RPMI8226 (cell line): Measurements from ENCODE around the gene RFXANK.

ENCODE experiments used
- DNase-seq: peaks from one replicate; pipeline ENCODE4 v3.0.0-alpha.2; 2015

Gene RFXANK

DNA sequence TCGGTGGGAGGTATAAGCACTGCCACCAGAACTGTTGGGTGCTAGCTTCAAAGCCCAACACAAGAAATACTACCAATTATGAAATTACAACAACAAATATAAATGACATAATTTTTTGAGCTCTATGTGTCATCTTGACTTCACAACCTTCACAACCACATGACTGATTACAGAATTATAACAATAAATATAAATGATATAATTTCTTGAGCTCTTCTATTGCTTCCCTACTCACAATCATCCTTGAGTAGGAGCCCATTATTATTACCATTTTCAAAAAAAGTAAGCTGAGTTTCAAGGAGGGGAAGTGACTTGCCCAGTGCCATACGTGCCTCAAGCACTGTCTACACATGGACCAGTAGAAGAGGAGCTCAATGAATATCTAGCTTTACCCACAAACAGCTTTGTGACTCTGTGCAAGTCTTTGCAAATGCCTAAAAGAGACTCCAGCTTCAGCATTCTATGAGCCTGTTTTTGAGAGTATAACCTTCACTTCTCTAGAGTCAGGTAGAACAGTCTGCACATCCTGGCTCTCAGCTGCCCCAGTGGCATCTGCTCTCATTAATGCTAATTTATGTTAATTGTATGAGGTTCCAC, 42.3 kb downstream of the RFXANK start:
- no peak for DNase-seq

DNA sequence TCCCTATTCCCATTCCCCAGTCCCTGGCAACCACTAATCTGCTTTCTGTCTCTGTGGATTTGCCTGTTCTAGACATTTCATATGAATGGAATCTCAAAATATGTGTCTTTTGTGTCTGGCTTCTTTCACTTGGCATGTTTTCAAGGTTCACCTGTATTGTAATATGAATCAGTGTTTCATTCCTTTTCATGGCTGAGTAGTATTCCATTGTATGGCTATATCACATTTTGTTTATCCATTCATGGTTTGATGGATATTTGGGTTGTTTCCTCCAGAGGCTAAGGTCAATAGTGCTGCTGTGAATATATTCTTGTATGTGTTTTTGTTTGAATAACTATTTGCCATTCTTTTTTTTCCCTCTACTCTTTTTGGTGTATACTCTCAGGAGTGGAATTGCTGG, 44.1 kb downstream of the RFXANK start:
- DNase-seq: no peak

DNA sequence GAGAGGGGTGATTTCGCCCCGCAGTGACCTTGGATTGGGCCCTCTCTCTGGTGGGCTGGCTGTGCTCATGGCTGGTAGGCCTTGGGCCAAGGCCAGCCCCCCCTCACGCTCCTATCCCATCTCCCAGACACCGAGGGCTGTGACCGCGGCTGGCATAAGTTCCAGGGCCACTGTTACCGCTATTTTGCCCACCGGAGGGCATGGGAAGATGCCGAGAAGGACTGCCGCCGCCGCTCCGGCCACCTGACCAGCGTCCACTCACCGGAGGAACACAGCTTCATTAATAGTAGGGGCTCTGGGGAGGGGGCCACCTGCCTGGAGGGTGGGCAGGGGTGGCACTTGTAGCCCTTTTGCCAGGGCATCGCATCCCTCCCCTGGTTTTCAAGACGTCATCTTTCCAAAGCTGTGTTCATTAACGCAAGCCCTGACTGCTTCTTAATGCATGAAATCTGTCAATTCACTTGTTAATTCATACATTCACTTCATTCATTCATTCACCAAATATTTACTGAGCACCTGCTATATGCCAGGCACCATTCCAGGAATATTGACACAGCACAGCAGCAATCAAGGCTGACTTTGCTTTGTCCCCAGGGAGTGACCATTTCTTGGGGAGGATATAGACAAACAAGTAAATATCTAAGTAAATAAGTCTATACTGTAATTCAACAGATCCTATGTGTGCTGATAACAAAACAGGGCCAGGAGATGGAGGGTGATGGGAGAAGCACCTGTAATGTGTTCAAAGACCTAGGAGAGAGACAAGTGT, 46.3 kb downstream of the RFXANK start:
- no peak for DNase-seq

DNA sequence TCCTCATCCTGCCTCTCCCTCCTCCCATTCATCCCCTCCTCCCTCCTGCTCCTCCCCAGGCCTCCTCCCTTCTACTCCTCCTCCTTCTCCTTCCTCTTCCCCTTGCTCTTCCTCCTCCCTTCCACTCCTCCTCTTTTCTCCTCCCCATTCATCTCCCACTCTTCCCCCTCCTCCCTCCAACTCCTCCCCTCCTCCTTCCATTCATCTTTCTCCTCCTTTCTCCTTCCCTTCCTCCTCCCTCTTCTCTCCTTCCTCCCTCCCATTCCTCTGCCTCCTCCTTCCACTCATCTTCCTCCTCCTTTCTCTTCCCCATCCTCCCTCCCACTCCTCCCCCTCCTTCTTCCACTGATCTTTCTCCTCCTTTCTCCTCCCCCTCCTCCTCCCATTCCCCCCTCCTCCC, 47.6 kb downstream of the RFXANK start:
- DNase-seq: no peak

DNA sequence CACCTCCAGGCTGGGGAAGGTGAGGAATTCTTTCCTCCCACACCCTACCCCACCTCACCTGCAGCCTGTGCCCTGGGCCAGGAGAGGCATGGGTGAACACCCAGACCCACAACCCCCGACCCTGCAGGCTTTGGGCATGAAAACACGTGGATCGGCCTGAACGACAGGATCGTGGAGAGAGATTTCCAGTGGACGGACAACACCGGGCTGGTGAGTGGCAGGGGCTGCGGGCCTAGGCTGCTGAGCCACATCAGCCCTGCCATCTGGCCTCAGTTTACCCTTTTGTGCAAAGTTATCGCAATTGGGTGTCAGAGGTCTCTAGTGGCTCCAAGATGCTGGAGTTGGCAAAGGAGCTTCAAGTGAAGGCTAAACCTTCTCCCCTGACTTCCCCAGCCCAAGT, 48.4 kb downstream of the RFXANK start:
- DNase-seq: no peak

DNA sequence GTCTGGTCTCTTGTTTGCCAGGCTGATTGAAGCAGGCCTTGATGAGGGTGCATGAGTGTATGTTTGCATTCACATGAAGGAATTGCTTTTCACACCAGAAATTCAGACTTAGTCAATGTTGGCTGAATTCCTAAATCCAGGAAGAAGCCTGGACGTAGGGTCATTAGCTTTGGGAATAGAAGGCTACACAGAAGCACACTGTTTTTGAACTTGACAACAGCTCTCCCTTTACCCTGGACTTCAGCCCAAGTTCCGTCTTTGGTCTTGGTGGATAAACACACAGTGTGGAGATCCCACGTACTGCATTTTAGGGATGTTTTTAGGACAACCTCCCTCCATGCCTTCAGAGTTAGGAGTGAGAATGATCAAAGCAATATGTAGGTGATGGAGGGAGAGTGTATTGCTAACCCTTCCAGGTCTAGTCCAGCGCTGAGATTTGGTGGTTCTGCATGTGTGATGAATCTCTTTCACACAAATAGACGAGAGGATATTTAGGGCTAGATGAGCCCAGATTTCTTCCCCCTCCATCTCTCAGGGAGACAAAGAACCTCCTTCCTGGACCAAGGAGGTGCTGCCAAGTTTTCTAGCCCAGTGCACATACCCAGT, 58.2 kb downstream of the RFXANK start:
- DNase-seq: no peak
